HCT116 (cell line): Measurements from ENCODE around the gene ATP2B1. TPM values are rescaled to one million over a fixed set of nuclear protein-coding genes. Genes with fewer than 3 reads are reported as not detected.

Experiments used
- ATAC-seq: fragments of 200-7000 bp; cut with Tn5 transposase; 2 replicates; pipeline ENCODE4 v1.9.1; 2020; ENCODE audit warnings: mild to moderate bottlenecking, moderate library complexity
- BruUV-seq: library from RNA; stranded (reverse); fragments of 400-500 nt; replicated peaks from 2 replicates; lab custom pipeline; 2021; lab: Mats Ljungman, UMichigan
- CTCF ChIA-PET: fragments of 300-600 bp; sonication (Branson Sonifier 250); formaldehyde crosslinking; loops from one replicate; lab custom pipeline; 2021; ENCODE audit warnings: antibody characterized with exemption; lab: Charles Lee
- POLR2A ChIA-PET: fragments of 300-600, 350-600 bp; sonication (Branson Sonifier 250); formaldehyde crosslinking; loops from one replicate; lab custom pipeline; 2021; ENCODE audit warnings: antibody characterized with exemption; lab: Charles Lee
- RAD21 ChIA-PET, 2 experiments: fragments of 300-600 bp; sonication (Branson Sonifier 250); formaldehyde crosslinking; loops; one replicate each; lab custom pipeline; 2023; ENCODE audit warnings: low total read pairs in 2 of 2; ENCODE audit not compliant: uncharacterized antibody in 2 of 2, unreplicated experiment in 2 of 2, low non-redundant PET in 1 of 2; lab: Charles Lee
- DNase-seq: peaks from one replicate; pipeline ENCODE4 v3.0.0-alpha.2; 2010; ENCODE audit warnings: low read depth, low spot score
- H2AFZ ChIP-seq: fragments of 200-600 bp; shearing (Covaris generic), sonication (generic); 2 replicates; pipeline ENCODE4 v1.6.1; 2017; ENCODE audit warnings: low read depth, mixed run types, mixed read lengths, antibody characterized with exemption, low read length; ENCODE audit not compliant: poor library complexity, severe bottlenecking
- H3K27ac ChIP-seq: 2 replicates; pipeline ENCODE4 v1.5.1; 2012; ENCODE audit warnings: low read depth, low read length
- H3K27me3 ChIP-seq: fragments of 200-600 bp; sonication (generic); 2 replicates; pipeline ENCODE4 v1.6.1; 2016; ENCODE audit warnings: mixed run types, low read length, mixed read lengths; ENCODE audit not compliant: insufficient read depth
- H3K36me3 ChIP-seq, 2 experiments: fragments of 200-500 bp in 1 of 2; fragments of 200-600 bp in 1 of 2; sonication (Bioruptor generic) in 1 of 2; sonication (generic) in 1 of 2; 2 replicates each; pipeline versions ENCODE4 v1.5.1 to v1.6.1; 2014 to 2016; ENCODE audit warnings: low read length in 2 of 2, inconsistent platforms in 1 of 2, mixed read lengths in 1 of 2, mixed run types in 1 of 2; ENCODE audit not compliant: insufficient read depth in 2 of 2, control insufficient read depth in 1 of 2
- H3K4me1 ChIP-seq, 2 experiments: fragments of 200-600 bp in 1 of 2; sonication (generic) in 1 of 2; 2 replicates each; pipeline versions ENCODE4 v1.5.1 to v1.6.1; 2012 to 2017; ENCODE audit warnings: low read length in 2 of 2, inconsistent platforms in 1 of 2, mild to moderate bottlenecking in 1 of 2, mixed read lengths in 1 of 2, mixed run types in 1 of 2, moderate library complexity in 1 of 2; ENCODE audit not compliant: insufficient read depth in 2 of 2, control insufficient read depth in 1 of 2
- H3K4me2 ChIP-seq: fragments of 200-600 bp; sonication (generic); 2 replicates; pipeline ENCODE4 v1.6.1; 2017; ENCODE audit warnings: mixed run types, low read length, mixed read lengths
- H3K4me3 ChIP-seq, 2 experiments: fragments of 200-600 bp in 1 of 2; sonication (generic) in 1 of 2; replicated peaks in 1 of 2; 2 replicates each; pipeline ENCODE4 v1.5.1; 2011 to 2016; ENCODE audit warnings: low read length in 2 of 2, control low read depth in 1 of 2, low read depth in 1 of 2, mild to moderate bottlenecking in 1 of 2, mixed read lengths in 1 of 2, mixed run types in 1 of 2
- H3K79me2 ChIP-seq: fragments of 200-600 bp; sonication (generic); 2 replicates; pipeline ENCODE4 v1.6.1; 2017; ENCODE audit warnings: mild to moderate bottlenecking, mixed run types, low read length, moderate library complexity, mixed read lengths; ENCODE audit not compliant: insufficient read depth
- H3K9ac ChIP-seq: fragments of 200-600 bp; sonication (generic); 2 replicates; pipeline ENCODE4 v1.6.1; 2016; ENCODE audit warnings: low read length, mixed read lengths
- H3K9me2 ChIP-seq: fragments of 200-600 bp; sonication (generic), shearing (Covaris generic); 2 replicates; pipeline ENCODE4 v1.6.1; 2017; ENCODE audit warnings: mixed run types, mild to moderate bottlenecking, moderate library complexity; ENCODE audit not compliant: insufficient read depth
- H3K9me3 ChIP-seq, 2 experiments: fragments of 200-500 bp in 1 of 2; fragments of 200-600 bp in 1 of 2; sonication (Bioruptor generic) in 1 of 2; sonication (generic) in 1 of 2; 2 replicates each; pipeline ENCODE4 v1.6.1; 2014 to 2017; ENCODE audit warnings: low read length in 2 of 2, mixed read lengths in 2 of 2, inconsistent platforms in 1 of 2, low read depth in 1 of 2, mild to moderate bottlenecking in 1 of 2, mixed run types in 1 of 2, moderate library complexity in 1 of 2; ENCODE audit not compliant: control insufficient read depth in 1 of 2, insufficient read depth in 1 of 2
- H4K20me1 ChIP-seq: fragments of 200-600 bp; sonication (generic), shearing (Covaris generic); 2 replicates; pipeline ENCODE4 v1.6.1; 2017; ENCODE audit warnings: mixed run types, mild to moderate bottlenecking, moderate library complexity; ENCODE audit not compliant: insufficient read depth
- ATF3 ChIP-seq: IDR thresholded peaks from 2 replicates; pipeline ENCODE4 v1.6.1; 2012
- EGR1 ChIP-seq: IDR thresholded peaks from 2 replicates; pipeline ENCODE4 v1.6.1; 2012; ENCODE audit warnings: low read depth
- ELF1 ChIP-seq: IDR thresholded peaks from 2 replicates; pipeline ENCODE4 v1.6.1; 2012; ENCODE audit warnings: low read depth, borderline replicate concordance
- POLR2AphosphoS5 ChIP-seq: IDR thresholded peaks from 2 replicates; pipeline ENCODE4 v1.6.1; 2011; ENCODE audit warnings: mild to moderate bottlenecking, low read depth, low read length, moderate library complexity
- REST ChIP-seq: IDR thresholded peaks from 2 replicates; pipeline ENCODE4 v1.6.1; 2012; ENCODE audit warnings: low read depth
- SIN3A ChIP-seq: IDR thresholded peaks from 2 replicates; pipeline ENCODE4 v1.6.1; 2012; ENCODE audit warnings: low read depth
- SP1 ChIP-seq: IDR thresholded peaks from 2 replicates; pipeline ENCODE4 v1.6.1; 2012; ENCODE audit warnings: low read depth
- SRF ChIP-seq: IDR thresholded peaks from 2 replicates; pipeline ENCODE4 v1.6.1; 2012; ENCODE audit warnings: low read depth
- TCF7L2 ChIP-seq: IDR thresholded peaks from 2 replicates; pipeline ENCODE4 v1.7.0; 2011; ENCODE audit warnings: borderline replicate concordance, inconsistent platforms; ENCODE audit not compliant: insufficient read depth, insufficient read length; ENCODE audit errors: extremely low read depth
- intact Hi-C: fragments of 100-400 bp; cut with micrococcal nuclease; formaldehyde crosslinking; loops from 2 replicates; pipeline ENCODE4 v1.10.0; 2022
- total RNA-seq: library from RNA; stranded (reverse); gene quantifications from one replicate; pipeline ENCODE4 v1.2.1, GENCODE V29; 2021; ENCODE audit not compliant: unreplicated experiment
- TF ChIP-seq, protein P1 (sequence below): IDR thresholded peaks from 2 replicates; pipeline ENCODE4 v1.6.1; 2011; ENCODE audit warnings: mild to moderate bottlenecking, low read length, moderate library complexity; ENCODE audit not compliant: insufficient replicate concordance; ENCODE audit errors: extremely low read depth

ATP2B1 gene
- total RNA-seq, 1 experiment from 2014 or later = 62.4 TPM

- intact Hi-C loops = no loop called here
- H3K4me3 ChIP-seq = no peak overlapping the region
- H2AFZ ChIP-seq = no peak overlapping the region
- H3K36me3 ChIP-seq = no peaks in the 10 kb centered on the region
- no peak overlapping the region for H3K4me2 ChIP-seq
- no peaks in the 10 kb centered on the region for H3K4me1 ChIP-seq
- 0 out of 2 replicates have a peak, but pooled peaks cover 4% of the 10 kb centered on the region for H4K20me1 ChIP-seq
- no TSS peak for BruUV-seq
- no peaks in the 10 kb centered on the region for H3K27me3 ChIP-seq
- no peak overlapping the region for H3K27ac ChIP-seq
- H3K9me3 ChIP-seq = no peaks in the 10 kb centered on the region
- ATAC-seq (no peak), DNase-seq (no peak)
- peaks cover 97% of the 10 kb centered on the region for H3K79me2 ChIP-seq
- ChIA-PET POLR2A (no interaction called here), CTCF (no interaction called here), RAD21 (no interaction called here)
- TF ChIP-seq, protein P1, sequence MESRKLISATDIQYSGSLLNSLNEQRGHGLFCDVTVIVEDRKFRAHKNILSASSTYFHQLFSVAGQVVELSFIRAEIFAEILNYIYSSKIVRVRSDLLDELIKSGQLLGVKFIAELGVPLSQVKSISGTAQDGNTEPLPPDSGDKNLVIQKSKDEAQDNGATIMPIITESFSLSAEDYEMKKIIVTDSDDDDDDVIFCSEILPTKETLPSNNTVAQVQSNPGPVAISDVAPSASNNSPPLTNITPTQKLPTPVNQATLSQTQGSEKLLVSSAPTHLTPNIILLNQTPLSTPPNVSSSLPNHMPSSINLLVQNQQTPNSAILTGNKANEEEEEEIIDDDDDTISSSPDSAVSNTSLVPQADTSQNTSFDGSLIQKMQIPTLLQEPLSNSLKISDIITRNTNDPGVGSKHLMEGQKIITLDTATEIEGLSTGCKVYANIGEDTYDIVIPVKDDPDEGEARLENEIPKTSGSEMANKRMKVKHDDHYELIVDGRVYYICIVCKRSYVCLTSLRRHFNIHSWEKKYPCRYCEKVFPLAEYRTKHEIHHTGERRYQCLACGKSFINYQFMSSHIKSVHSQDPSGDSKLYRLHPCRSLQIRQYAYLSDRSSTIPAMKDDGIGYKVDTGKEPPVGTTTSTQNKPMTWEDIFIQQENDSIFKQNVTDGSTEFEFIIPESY = no peak
- TF ChIP-seq TCF7L2 = no peak
- no peak for TF ChIP-seq SIN3A
- TF ChIP-seq SP1 = no peak
- TF ChIP-seq ATF3 = no peak
- H3K9me2 ChIP-seq = no peaks in the 10 kb centered on the region
- H3K9ac ChIP-seq = no peak overlapping the region
These were observed 36.1 kb downstream of the ATP2B1 start for GRCh38 chr12:89672589-89672979.

- no peak overlapping the region for H3K4me2 ChIP-seq
- POLR2A ChIA-PET = no interaction called here
- H3K9me2 ChIP-seq = no peaks in the 10 kb centered on the region
- DNase-seq (no peak), ATAC-seq (no peak)
- H3K27me3 ChIP-seq = no peaks in the 10 kb centered on the region
- RAD21 ChIA-PET = no interaction called here
- BruUV-seq = no TSS peak
- H3K4me1 ChIP-seq = no peaks in the 10 kb centered on the region
- H3K79me2 ChIP-seq = peaks cover 96% of the 10 kb centered on the region
- H2AFZ ChIP-seq = no peak overlapping the region
- no peaks in the 10 kb centered on the region for H3K9me3 ChIP-seq
- no peak overlapping the region for H3K4me3 ChIP-seq
- intact Hi-C loops = no loop called here
- H3K9ac ChIP-seq = no peak overlapping the region
- H3K36me3 ChIP-seq = no peaks in the 10 kb centered on the region
- no peaks in the 10 kb centered on the region for H4K20me1 ChIP-seq
- CTCF ChIA-PET = no interaction called here
- H3K27ac ChIP-seq = no peak overlapping the region
- TF ChIP-seq TCF7L2 (no peak), ATF3 (no peak), POLR2AphosphoS5 (no peak), EGR1 (no peak), SRF (no peak), ELF1 (no peak), REST (no peak), SIN3A (no peak), SP1 (no peak)
- TF ChIP-seq, protein P1 = no peak
These were observed 37.2 kb downstream of the ATP2B1 start for GRCh38 chr12:89671469-89671868.
